Tibial artery (tissue), 4 donors: ENCODE data around the gene SCNN1A.

ENCODE experiments used
- DNase-seq, 2 donors: peaks; one replicate each; pipeline ENCODE4 v3.0.0-alpha.2; 2019
- H3K27ac ChIP-seq, 2 donors: fragments of 200-600 bp; sonication (generic) in 1 of 2; 1 replicate in 1 of 2; 2 replicates in 1 of 2; pipeline ENCODE4 v1.5.1; 2018 to 2019; ENCODE audit warnings: mild to moderate bottlenecking in 1 of 2
- H3K27me3 ChIP-seq, 2 donors: fragments of 200-600 bp; sonication (generic) in 1 of 2; one replicate each; pipeline versions ENCODE4 v1.5.1 to v1.6.0; 2016 to 2019
- H3K36me3 ChIP-seq, 3 donors: fragments of 200-600 bp; sonication (generic) in 2 of 3; one replicate each; pipeline ENCODE4 v1.5.1; 2016 to 2019; ENCODE audit warnings: mild to moderate bottlenecking in 2 of 3
- H3K4me1 ChIP-seq, 4 donors: fragments of 200-600 bp; sonication (generic) in 2 of 4; 1 replicate in 3 of 4; 2 replicates in 1 of 4; pipeline ENCODE4 v1.5.1; 2016 to 2019
- H3K4me3 ChIP-seq, 2 donors: fragments of 200-600 bp; sonication (generic) in 1 of 2; 1 replicate in 1 of 2; 2 replicates in 1 of 2; pipeline ENCODE4 v1.5.1; 2018 to 2019; ENCODE audit warnings: mild to moderate bottlenecking in 2 of 2
- H3K9me3 ChIP-seq, 3 donors: fragments of 200-600 bp; sonication (generic) in 1 of 3; one replicate each; pipeline ENCODE4 v1.5.1; 2016 to 2019
- intact Hi-C: fragments of 100-400 bp; cut with DNase I; formaldehyde crosslinking; loops from one replicate; pipeline ENCODE4 v1.15.0; 2023; ENCODE audit warnings: low total_unique reads
- TF ChIP-seq, protein P1 (sequence below), 2 experiments: fragments of 200-600 bp in 1 of 2; fragments of 450-650 bp in 1 of 2; IDR thresholded peaks; one replicate each; pipeline ENCODE4 v1.5.1; 2017 to 2019; ENCODE audit warnings: antibody characterized with exemption in 2 of 2, mild to moderate bottlenecking in 1 of 2, moderate library complexity in 1 of 2

SCNN1A gene

GRCh38 chr12:6328045-6328779 lies 47.2 kb downstream of the SCNN1A start:
- intact Hi-C loops = no loop called here
- no peak for DNase-seq
- H3K27ac ChIP-seq = peak overlapping the region in 1 of 2 donors; percentile 54
- no peak overlapping the region for H3K4me3 ChIP-seq
- no peaks in the 10 kb centered on the region for H3K9me3 ChIP-seq
- peaks cover 0 to 75% (median 54%) of the 10 kb centered on the region in 4 donors for H3K4me1 ChIP-seq
- H3K36me3 ChIP-seq = peaks cover 50 to 60% (median 59%) of the 10 kb centered on the region in 3 donors
- TF ChIP-seq, protein P1, sequence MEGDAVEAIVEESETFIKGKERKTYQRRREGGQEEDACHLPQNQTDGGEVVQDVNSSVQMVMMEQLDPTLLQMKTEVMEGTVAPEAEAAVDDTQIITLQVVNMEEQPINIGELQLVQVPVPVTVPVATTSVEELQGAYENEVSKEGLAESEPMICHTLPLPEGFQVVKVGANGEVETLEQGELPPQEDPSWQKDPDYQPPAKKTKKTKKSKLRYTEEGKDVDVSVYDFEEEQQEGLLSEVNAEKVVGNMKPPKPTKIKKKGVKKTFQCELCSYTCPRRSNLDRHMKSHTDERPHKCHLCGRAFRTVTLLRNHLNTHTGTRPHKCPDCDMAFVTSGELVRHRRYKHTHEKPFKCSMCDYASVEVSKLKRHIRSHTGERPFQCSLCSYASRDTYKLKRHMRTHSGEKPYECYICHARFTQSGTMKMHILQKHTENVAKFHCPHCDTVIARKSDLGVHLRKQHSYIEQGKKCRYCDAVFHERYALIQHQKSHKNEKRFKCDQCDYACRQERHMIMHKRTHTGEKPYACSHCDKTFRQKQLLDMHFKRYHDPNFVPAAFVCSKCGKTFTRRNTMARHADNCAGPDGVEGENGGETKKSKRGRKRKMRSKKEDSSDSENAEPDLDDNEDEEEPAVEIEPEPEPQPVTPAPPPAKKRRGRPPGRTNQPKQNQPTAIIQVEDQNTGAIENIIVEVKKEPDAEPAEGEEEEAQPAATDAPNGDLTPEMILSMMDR (IDR thresholded peaks at IDR 0.05) = no peak
- H3K27me3 ChIP-seq = no peaks in the 10 kb centered on the region

- TF ChIP-seq, protein P1 (IDR thresholded peaks at IDR 0.05) = no peak
- Histone ChIP-seq H3K9me3 (no peaks in the 10 kb centered on the region), H3K4me3 (no peak overlapping the region), H3K36me3 (peaks cover 42 to 53% (median 51%) of the 10 kb centered on the region in 3 donors), H3K4me1 (peaks cover 0 to 78% (median 55%) of the 10 kb centered on the region in 4 donors), H3K27ac (peak overlapping the region; percentile 45 to 54), H3K27me3 (no peaks in the 10 kb centered on the region)
- intact Hi-C loops = no loop called here
- DNase-seq = no peak
Measured at GRCh38 chr12:6327229-6328041, 47.9 kb downstream of the SCNN1A start.

DNA sequence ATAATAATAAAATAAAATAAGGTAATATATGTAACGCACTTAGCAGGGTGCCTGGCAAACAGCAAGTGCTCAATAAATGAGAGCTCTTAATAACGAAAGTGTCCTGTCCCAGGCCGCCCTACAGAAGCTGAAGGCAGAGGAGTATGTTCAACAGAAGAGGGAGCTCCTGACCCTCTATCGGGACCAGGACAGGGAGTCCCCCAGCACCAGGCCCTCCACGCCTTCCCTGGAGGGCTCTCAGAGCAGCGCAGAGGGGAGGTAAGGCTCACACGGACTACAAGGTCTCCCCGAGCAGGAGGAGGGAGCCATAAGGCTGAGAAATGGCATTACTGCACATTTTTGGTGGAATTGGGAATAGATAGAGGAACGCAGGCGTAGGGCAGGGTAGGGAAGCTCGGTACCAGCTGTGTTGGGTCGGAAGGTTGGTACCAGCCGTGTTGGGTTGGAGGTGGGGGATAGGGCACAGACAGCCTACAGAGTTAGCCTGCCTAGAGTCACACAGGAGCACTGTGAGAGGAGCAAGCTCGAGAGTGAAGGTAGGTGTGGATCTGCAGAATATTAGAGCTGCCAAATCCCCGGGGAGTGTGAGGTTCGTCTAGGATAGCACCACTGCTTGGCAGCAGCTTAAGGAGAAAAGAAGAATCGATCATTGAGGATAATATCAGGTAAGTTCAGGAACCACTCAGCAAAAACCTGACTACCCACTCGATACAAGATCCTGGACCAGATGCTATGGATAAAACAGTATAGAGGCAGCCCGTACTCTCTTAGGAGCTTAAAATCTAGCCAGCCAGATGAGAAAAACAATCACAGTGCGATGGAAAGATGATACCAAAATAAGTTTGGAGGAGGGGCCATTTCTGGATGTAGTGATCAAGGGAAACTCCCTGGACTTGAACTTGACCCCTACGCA lies 48.8 kb downstream of the SCNN1A start:
- TF ChIP-seq, protein P1 (IDR thresholded peaks at IDR 0.05) = peak; percentile 41 to 59
- Histone ChIP-seq H3K36me3 (peaks cover 35 to 44% (median 44%) of the 10 kb centered on the region in 3 donors), H3K4me1 (peaks cover 0 to 78% (median 54%) of the 10 kb centered on the region in 4 donors), H3K9me3 (no peaks in the 10 kb centered on the region), H3K27me3 (no peaks in the 10 kb centered on the region), H3K4me3 (no peak overlapping the region), H3K27ac (peak overlapping the region; percentile 45 to 54)
- DNase-seq = no peak
- intact Hi-C loops = no loop called here

DNA sequence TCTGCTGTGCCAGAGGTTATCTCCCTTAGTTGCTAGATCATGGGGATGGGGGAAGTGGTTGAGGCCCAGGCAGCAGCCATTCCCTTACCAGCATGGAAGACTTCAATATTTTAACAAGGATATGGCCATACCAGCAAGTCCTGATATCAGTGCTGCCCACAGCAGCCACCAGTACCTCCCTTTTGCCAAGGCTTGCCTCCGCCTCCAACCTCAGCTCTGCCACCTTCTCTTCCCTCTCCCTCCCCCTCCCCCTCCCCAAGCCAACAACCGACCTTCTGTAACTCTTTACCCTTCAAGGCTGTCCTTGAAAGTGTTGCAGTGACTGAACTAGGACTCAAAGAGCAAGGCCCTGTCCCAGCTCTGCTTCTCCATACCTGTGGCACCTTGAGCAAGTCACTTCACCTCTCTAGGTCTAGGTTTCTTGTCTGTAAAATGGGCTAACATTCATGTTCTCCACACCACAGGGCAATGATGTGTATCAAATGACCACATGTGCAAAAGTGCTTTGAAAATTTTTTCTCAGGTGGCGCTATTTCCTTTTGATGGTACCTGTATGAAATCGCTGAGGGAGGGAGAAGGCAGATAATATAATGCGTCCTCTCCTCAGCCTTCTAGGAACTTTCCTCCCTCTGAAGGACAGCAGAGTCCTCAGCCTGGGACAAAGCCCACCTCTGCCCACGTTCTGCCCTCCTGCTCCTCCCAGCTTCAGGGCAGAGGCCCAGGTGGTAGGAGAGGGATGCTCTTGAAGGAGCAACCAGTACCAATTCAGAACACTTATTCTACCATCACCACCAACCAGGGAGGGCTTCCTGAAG lies 50.2 kb downstream of the SCNN1A start:
- TF ChIP-seq, protein P1 (IDR thresholded peaks at IDR 0.05) = no peak
- intact Hi-C loops = no loop called here
- no peak overlapping the region for H3K4me3 ChIP-seq
- H3K27me3 ChIP-seq = no peaks in the 10 kb centered on the region
- H3K9me3 ChIP-seq = no peaks in the 10 kb centered on the region
- peak overlapping the region; percentile 75 to 76 for H3K27ac ChIP-seq
- H3K36me3 ChIP-seq = peaks cover 21 to 30% (median 30%) of the 10 kb centered on the region in 3 donors
- DNase-seq = no peak
- peaks cover 0 to 64% (median 46%) of the 10 kb centered on the region in 4 donors for H3K4me1 ChIP-seq
